Smooth muscle cell (in vitro differentiated cells): ENCODE results near the gene PARD3B. TPM values are rescaled to one million over a fixed set of nuclear protein-coding genes. Genes with fewer than 3 reads are reported as not detected.

Experiments used
- DNase-seq: peaks from one replicate; lab custom pipeline; 2025; ENCODE audit not compliant: unreplicated experiment; lab: John Stamatoyannopoulos, UW
- H2AFZ ChIP-seq: fragments of 200-600 bp; sonication (generic); 2 replicates; pipeline ENCODE4 v1.6.0; 2016; ENCODE audit warnings: antibody characterized with exemption, low read depth, mild to moderate bottlenecking
- H3F3A ChIP-seq: fragments of 200-600 bp; sonication (generic); 2 replicates; pipeline ENCODE4 v1.6.0; 2017; ENCODE audit warnings: antibody characterized with exemption, low read depth
- H3K27ac ChIP-seq: fragments of 200-600 bp; sonication (generic); 2 replicates; pipeline ENCODE4 v1.5.1; 2016; ENCODE audit warnings: low read depth, mild to moderate bottlenecking
- H3K27me3 ChIP-seq: fragments of 200-600 bp; sonication (generic); 2 replicates; pipeline ENCODE4 v1.6.1; 2016; ENCODE audit warnings: low read depth, mild to moderate bottlenecking
- H3K36me3 ChIP-seq: fragments of 200-600 bp; sonication (generic); 2 replicates; pipeline ENCODE4 v1.5.1; 2016; ENCODE audit warnings: low read depth
- H3K4me1 ChIP-seq: fragments of 200-600 bp; sonication (generic); 2 replicates; pipeline ENCODE4 v1.5.1; 2016; ENCODE audit warnings: low read depth
- H3K4me2 ChIP-seq: fragments of 200-600 bp; sonication (generic); 2 replicates; pipeline ENCODE4 v1.6.0; 2016; ENCODE audit warnings: mild to moderate bottlenecking
- H3K4me3 ChIP-seq: fragments of 200-600 bp; sonication (generic); 2 replicates; pipeline ENCODE4 v1.5.1; 2016; ENCODE audit warnings: mild to moderate bottlenecking
- H3K79me2 ChIP-seq: fragments of 200-600 bp; sonication (generic); 2 replicates; pipeline ENCODE4 v1.6.0; 2016; ENCODE audit warnings: low read depth, mild to moderate bottlenecking
- H3K9ac ChIP-seq: fragments of 200-600 bp; sonication (generic); 2 replicates; pipeline ENCODE4 v1.6.0; 2016; ENCODE audit warnings: low read depth
- H3K9me3 ChIP-seq: fragments of 200-600 bp; sonication (generic); replicated peaks from 2 replicates; pipeline ENCODE4 v1.5.1; 2016; ENCODE audit warnings: low read depth
- H4K20me1 ChIP-seq: fragments of 200-600 bp; sonication (generic); 2 replicates; pipeline ENCODE4 v1.6.0; 2016; ENCODE audit warnings: low read depth
- CTCF ChIP-seq: fragments of 200-600 bp; sonication (generic); IDR thresholded peaks from 2 replicates; pipeline ENCODE4 v1.5.1; 2017; ENCODE audit warnings: borderline replicate concordance, mild to moderate bottlenecking, antibody characterized with exemption; ENCODE audit not compliant: insufficient read depth, poor library complexity, severe bottlenecking
- WGBS: methylation state at CpG from one replicate; pipeline ENCODE4 v1.1.7; 2016; ENCODE audit warnings: low lambda C conversion rate; 5-methylcytosine and 5-hydroxymethylcytosine counted together
- polyA plus RNA-seq: library from polyadenylated mRNA; unstranded; fragments of >200 nt; fragmentation: Nextera tagmentation; extraction: Ambion mirVana; gene quantifications from 2 replicates; pipeline ENCODE4 v1.2.1, GENCODE V29; 2016
- total RNA-seq: library from RNA; depleted of rRNA; stranded (reverse); fragments of >200 nt; gene quantifications from 2 replicates; pipeline ENCODE4 v1.2.3, GENCODE V29; 2014

The PARD3B gene
- total and polyA plus RNA-seq, 2 experiments from 2014 or later: 3.3 to 12.2 TPM

- Histone ChIP-seq H3K4me2 (no peak overlapping the region), H3K4me3 (no peak overlapping the region), H4K20me1 (no peaks in the 10 kb centered on the region), H3K9ac (no peak overlapping the region), H2AFZ (no peak overlapping the region), H3K4me1 (no peaks in the 10 kb centered on the region), H3K36me3 (no peaks in the 10 kb centered on the region), H3K27me3 (no peaks in the 10 kb centered on the region), H3K9me3 (no peaks in the 10 kb centered on the region), H3F3A (no peaks in the 10 kb centered on the region), H3K79me2 (no peaks in the 10 kb centered on the region), H3K27ac (no peak overlapping the region)
- no peak for DNase-seq
- 77% methylated on average over 10 of the region's 10 CpGs for WGBS
- no peak for TF ChIP-seq CTCF
These were observed 1098.2 kb downstream of the PARD3B start for GRCh38 chr2:205643391-205643885.

GRCh38 chr2:205644018-205644417, 1098.7 kb downstream of the PARD3B start:
- Histone ChIP-seq H3K79me2 (no peaks in the 10 kb centered on the region), H3K9me3 (no peaks in the 10 kb centered on the region), H2AFZ (no peak overlapping the region), H3K4me3 (no peak overlapping the region), H3K4me2 (no peak overlapping the region), H3K27me3 (no peaks in the 10 kb centered on the region), H4K20me1 (no peaks in the 10 kb centered on the region), H3K9ac (no peak overlapping the region), H3K4me1 (no peaks in the 10 kb centered on the region), H3F3A (no peaks in the 10 kb centered on the region), H3K27ac (no peak overlapping the region), H3K36me3 (no peaks in the 10 kb centered on the region)
- DNase-seq: no peak
- 75% methylated on average over 5 of the region's 5 CpGs for WGBS
- no peak for TF ChIP-seq CTCF

DNA sequence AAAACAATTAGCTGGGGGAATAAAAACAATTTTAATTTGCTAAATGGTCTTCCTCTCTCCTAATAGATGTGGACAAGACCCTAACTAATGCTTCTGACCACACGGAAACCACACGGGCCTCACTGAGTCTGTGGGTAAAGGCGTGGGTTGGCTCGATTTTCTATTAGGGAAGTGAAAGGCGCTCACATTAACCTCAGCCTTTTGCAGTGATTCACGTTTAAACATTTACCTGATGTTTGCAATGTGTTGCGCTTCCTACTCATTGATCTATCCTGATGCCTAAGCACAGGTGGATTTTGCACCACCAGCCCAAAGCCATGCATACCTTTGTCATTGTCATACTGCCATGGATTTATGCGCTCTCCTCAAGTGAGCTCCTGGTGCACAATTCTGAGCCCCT, 1101.4 kb downstream of the PARD3B start:
- WGBS: 90% methylated on average over 8 of the region's 8 CpGs
- Histone ChIP-seq H3K4me3 (no peak overlapping the region), H4K20me1 (no peaks in the 10 kb centered on the region), H2AFZ (no peak overlapping the region), H3K27me3 (no peaks in the 10 kb centered on the region), H3K4me1 (peaks cover 12% of the 10 kb centered on the region), H3K4me2 (no peak overlapping the region), H3K36me3 (no peaks in the 10 kb centered on the region), H3K9ac (no peak overlapping the region), H3K9me3 (no peaks in the 10 kb centered on the region), H3K79me2 (no peaks in the 10 kb centered on the region), H3K27ac (no peak overlapping the region), H3F3A (no peaks in the 10 kb centered on the region)
- DNase-seq: no peak
- no peak for TF ChIP-seq CTCF

- Histone ChIP-seq H3K36me3 (no peaks in the 10 kb centered on the region), H3F3A (no peaks in the 10 kb centered on the region), H3K27ac (no peak overlapping the region), H3K4me2 (peak overlapping the region; percentile 28), H3K4me1 (peaks cover 12% of the 10 kb centered on the region), H3K9ac (no peak overlapping the region), H3K27me3 (no peaks in the 10 kb centered on the region), H4K20me1 (no peaks in the 10 kb centered on the region), H3K79me2 (no peaks in the 10 kb centered on the region), H3K9me3 (no peaks in the 10 kb centered on the region), H3K4me3 (no peak overlapping the region), H2AFZ (peak overlapping the region; percentile 66)
- DNase-seq: no peak
- 14% methylated on average over 4 of the region's 4 CpGs for WGBS
- no peak for TF ChIP-seq CTCF
These were observed 1105.2 kb downstream of the PARD3B start for GRCh38 chr2:205650450-205650849.
